GM12892 (cell line): ENCODE data around the gene SPC24.
"Not testable (repeated sequence)": the region's sequence is repeated elsewhere in the genome, so short reads cannot be mapped to it uniquely, and the experiment has no call there.

Source experiments
- POLR2A ChIP-seq: IDR thresholded peaks from 2 replicates; pipeline ENCODE4 v1.6.1; 2011; ENCODE audit warnings: low read depth, low read length, control low read depth
- POLR2AphosphoS5 ChIP-seq: IDR thresholded peaks from 2 replicates; pipeline ENCODE4 v1.6.1; 2011; ENCODE audit warnings: low read depth, low read length, control low read depth
- TAF1 ChIP-seq: IDR thresholded peaks from 2 replicates; pipeline ENCODE4 v1.6.1; 2011; ENCODE audit warnings: low read depth, mild to moderate bottlenecking, control low read depth, low read length, borderline replicate concordance

DNA sequence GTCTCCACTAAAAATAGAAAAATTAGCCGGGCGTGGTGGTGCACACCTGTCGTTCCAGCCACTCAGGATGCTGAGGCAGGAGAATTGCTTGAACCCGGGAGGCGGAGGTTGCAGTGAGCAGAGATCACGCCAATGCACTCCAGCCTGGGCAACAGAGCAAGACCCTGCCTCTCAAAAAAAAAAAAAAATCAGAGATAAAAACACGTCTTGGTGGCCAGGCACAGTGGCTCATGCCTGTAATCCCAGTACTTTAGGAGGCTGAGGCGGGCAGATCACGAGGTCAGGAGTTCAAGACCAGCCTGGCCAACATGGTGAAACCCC, 23.5 kb upstream of the SPC24 start:
- TF ChIP-seq POLR2A, POLR2AphosphoS5, TAF1: not testable (repeated sequence)
